PFSK-1 (cell line): Measurements from ENCODE around the gene BANK1.

ENCODE experiments used
- POLR2AphosphoS5 ChIP-seq: IDR thresholded peaks from 2 replicates; pipeline ENCODE4 v1.6.1; 2012; ENCODE audit warnings: low read depth, mild to moderate bottlenecking, control low read depth, low read length, moderate library complexity
- REST ChIP-seq, 2 experiments: IDR thresholded peaks; 2 replicates each; pipeline versions ENCODE4 v1.6.1 to v1.8.0; 2011 to 2012; ENCODE audit warnings: low read depth in 2 of 2, low read length in 2 of 2, control low read depth in 1 of 2, inconsistent platforms in 1 of 2, mild to moderate bottlenecking in 1 of 2, moderate library complexity in 1 of 2; ENCODE audit not compliant: insufficient read depth in 1 of 2
- SIN3A ChIP-seq: IDR thresholded peaks from 2 replicates; pipeline ENCODE4 v1.6.1; 2012; ENCODE audit warnings: mild to moderate bottlenecking, low read length, moderate library complexity, borderline replicate concordance; ENCODE audit not compliant: insufficient read depth
- TAF1 ChIP-seq: IDR thresholded peaks from 2 replicates; pipeline ENCODE4 v1.6.1; 2012; ENCODE audit warnings: low read length, control low read depth, borderline replicate concordance; ENCODE audit not compliant: insufficient read depth

GRCh38 chr4:102114118-102114630, 323.6 kb downstream of the BANK1 start:
- TF ChIP-seq REST (IDR thresholded peaks at IDR 0.05; ENCODE audit: insufficient read depth in 1 of 2, low read depth in 2 of 2, low read length in 2 of 2) = no peak
- TF ChIP-seq POLR2AphosphoS5 = no peak
- no peak for TF ChIP-seq TAF1
- TF ChIP-seq SIN3A = no peak
